HCT116 (cell line): Measurements from ENCODE around the gene GNL2. TPM values are rescaled to one million over a fixed set of nuclear protein-coding genes. Genes with fewer than 3 reads are reported as not detected.

Experiments
- ATAC-seq: fragments of 200-7000 bp; cut with Tn5 transposase; 2 replicates; pipeline ENCODE4 v1.9.1; 2020; ENCODE audit warnings: mild to moderate bottlenecking, moderate library complexity
- BruUV-seq: library from RNA; stranded (reverse); fragments of 400-500 nt; replicated peaks from 2 replicates; lab custom pipeline; 2021; lab: Mats Ljungman, UMichigan
- CTCF ChIA-PET: fragments of 300-600 bp; sonication (Branson Sonifier 250); formaldehyde crosslinking; loops from one replicate; lab custom pipeline; 2021; ENCODE audit warnings: antibody characterized with exemption; lab: Charles Lee
- POLR2A ChIA-PET: fragments of 300-600, 350-600 bp; sonication (Branson Sonifier 250); formaldehyde crosslinking; loops from one replicate; lab custom pipeline; 2021; ENCODE audit warnings: antibody characterized with exemption; lab: Charles Lee
- RAD21 ChIA-PET, 2 experiments: fragments of 300-600 bp; sonication (Branson Sonifier 250); formaldehyde crosslinking; loops; one replicate each; lab custom pipeline; 2023; ENCODE audit warnings: low total read pairs in 2 of 2; ENCODE audit not compliant: uncharacterized antibody in 2 of 2, unreplicated experiment in 2 of 2, low non-redundant PET in 1 of 2; lab: Charles Lee
- DNase-seq: peaks from one replicate; pipeline ENCODE4 v3.0.0-alpha.2; 2010; ENCODE audit warnings: low read depth, low spot score
- H2AFZ ChIP-seq: fragments of 200-600 bp; shearing (Covaris generic), sonication (generic); 2 replicates; pipeline ENCODE4 v1.6.1; 2017; ENCODE audit warnings: low read depth, mixed run types, mixed read lengths, antibody characterized with exemption, low read length; ENCODE audit not compliant: poor library complexity, severe bottlenecking
- H3K27ac ChIP-seq: 2 replicates; pipeline ENCODE4 v1.5.1; 2012; ENCODE audit warnings: low read depth, low read length
- H3K27me3 ChIP-seq: fragments of 200-600 bp; sonication (generic); 2 replicates; pipeline ENCODE4 v1.6.1; 2016; ENCODE audit warnings: mixed run types, low read length, mixed read lengths; ENCODE audit not compliant: insufficient read depth
- H3K36me3 ChIP-seq, 2 experiments: fragments of 200-500 bp in 1 of 2; fragments of 200-600 bp in 1 of 2; sonication (Bioruptor generic) in 1 of 2; sonication (generic) in 1 of 2; 2 replicates each; pipeline versions ENCODE4 v1.5.1 to v1.6.1; 2014 to 2016; ENCODE audit warnings: low read length in 2 of 2, inconsistent platforms in 1 of 2, mixed read lengths in 1 of 2, mixed run types in 1 of 2; ENCODE audit not compliant: insufficient read depth in 2 of 2, control insufficient read depth in 1 of 2
- H3K4me1 ChIP-seq, 2 experiments: fragments of 200-600 bp in 1 of 2; sonication (generic) in 1 of 2; 2 replicates each; pipeline versions ENCODE4 v1.5.1 to v1.6.1; 2012 to 2017; ENCODE audit warnings: low read length in 2 of 2, inconsistent platforms in 1 of 2, mild to moderate bottlenecking in 1 of 2, mixed read lengths in 1 of 2, mixed run types in 1 of 2, moderate library complexity in 1 of 2; ENCODE audit not compliant: insufficient read depth in 2 of 2, control insufficient read depth in 1 of 2
- H3K4me2 ChIP-seq: fragments of 200-600 bp; sonication (generic); 2 replicates; pipeline ENCODE4 v1.6.1; 2017; ENCODE audit warnings: mixed run types, low read length, mixed read lengths
- H3K4me3 ChIP-seq, 2 experiments: fragments of 200-600 bp in 1 of 2; sonication (generic) in 1 of 2; replicated peaks in 1 of 2; 2 replicates each; pipeline ENCODE4 v1.5.1; 2011 to 2016; ENCODE audit warnings: low read length in 2 of 2, control low read depth in 1 of 2, low read depth in 1 of 2, mild to moderate bottlenecking in 1 of 2, mixed read lengths in 1 of 2, mixed run types in 1 of 2
- H3K79me2 ChIP-seq: fragments of 200-600 bp; sonication (generic); 2 replicates; pipeline ENCODE4 v1.6.1; 2017; ENCODE audit warnings: mild to moderate bottlenecking, mixed run types, low read length, moderate library complexity, mixed read lengths; ENCODE audit not compliant: insufficient read depth
- H3K9ac ChIP-seq: fragments of 200-600 bp; sonication (generic); 2 replicates; pipeline ENCODE4 v1.6.1; 2016; ENCODE audit warnings: low read length, mixed read lengths
- H3K9me2 ChIP-seq: fragments of 200-600 bp; sonication (generic), shearing (Covaris generic); 2 replicates; pipeline ENCODE4 v1.6.1; 2017; ENCODE audit warnings: mixed run types, mild to moderate bottlenecking, moderate library complexity; ENCODE audit not compliant: insufficient read depth
- H3K9me3 ChIP-seq, 2 experiments: fragments of 200-500 bp in 1 of 2; fragments of 200-600 bp in 1 of 2; sonication (Bioruptor generic) in 1 of 2; sonication (generic) in 1 of 2; 2 replicates each; pipeline ENCODE4 v1.6.1; 2014 to 2017; ENCODE audit warnings: low read length in 2 of 2, mixed read lengths in 2 of 2, inconsistent platforms in 1 of 2, low read depth in 1 of 2, mild to moderate bottlenecking in 1 of 2, mixed run types in 1 of 2, moderate library complexity in 1 of 2; ENCODE audit not compliant: control insufficient read depth in 1 of 2, insufficient read depth in 1 of 2
- H4K20me1 ChIP-seq: fragments of 200-600 bp; sonication (generic), shearing (Covaris generic); 2 replicates; pipeline ENCODE4 v1.6.1; 2017; ENCODE audit warnings: mixed run types, mild to moderate bottlenecking, moderate library complexity; ENCODE audit not compliant: insufficient read depth
- ATF3 ChIP-seq: IDR thresholded peaks from 2 replicates; pipeline ENCODE4 v1.6.1; 2012
- CBX3 ChIP-seq: IDR thresholded peaks from 2 replicates; pipeline ENCODE4 v1.6.1; 2012; ENCODE audit warnings: low read depth
- CEBPB ChIP-seq: IDR thresholded peaks from 2 replicates; pipeline ENCODE4 v1.6.1; 2012; ENCODE audit warnings: low read depth
- EGR1 ChIP-seq: IDR thresholded peaks from 2 replicates; pipeline ENCODE4 v1.6.1; 2012; ENCODE audit warnings: low read depth
- ELF1 ChIP-seq: IDR thresholded peaks from 2 replicates; pipeline ENCODE4 v1.6.1; 2012; ENCODE audit warnings: low read depth, borderline replicate concordance
- EZH2 ChIP-seq: fragments of 200-600 bp; sonication (generic); IDR thresholded peaks from 2 replicates; pipeline ENCODE4 v1.6.1; 2017; ENCODE audit warnings: antibody characterized with exemption, mixed run types
- FOSL1 ChIP-seq: IDR thresholded peaks from 2 replicates; pipeline ENCODE4 v1.6.1; 2012; ENCODE audit warnings: low read depth
- JUND ChIP-seq: IDR thresholded peaks from 2 replicates; pipeline ENCODE4 v1.6.1; 2012
- POLR2A ChIP-seq: IDR thresholded peaks from 2 replicates; pipeline ENCODE4 v1.7.0; 2011; ENCODE audit warnings: borderline replicate concordance; ENCODE audit not compliant: insufficient read depth, insufficient read length; ENCODE audit errors: extremely low read depth
- POLR2AphosphoS5 ChIP-seq: IDR thresholded peaks from 2 replicates; pipeline ENCODE4 v1.6.1; 2011; ENCODE audit warnings: mild to moderate bottlenecking, low read depth, low read length, moderate library complexity
- SIN3A ChIP-seq: IDR thresholded peaks from 2 replicates; pipeline ENCODE4 v1.6.1; 2012; ENCODE audit warnings: low read depth
- SP1 ChIP-seq: IDR thresholded peaks from 2 replicates; pipeline ENCODE4 v1.6.1; 2012; ENCODE audit warnings: low read depth
- SRF ChIP-seq: IDR thresholded peaks from 2 replicates; pipeline ENCODE4 v1.6.1; 2012; ENCODE audit warnings: low read depth
- TCF7L2 ChIP-seq: IDR thresholded peaks from 2 replicates; pipeline ENCODE4 v1.7.0; 2011; ENCODE audit warnings: borderline replicate concordance, inconsistent platforms; ENCODE audit not compliant: insufficient read depth, insufficient read length; ENCODE audit errors: extremely low read depth
- ZBTB33 ChIP-seq: IDR thresholded peaks from 2 replicates; pipeline ENCODE4 v1.6.1; 2011; ENCODE audit warnings: mild to moderate bottlenecking, low read length, moderate library complexity; ENCODE audit not compliant: insufficient replicate concordance; ENCODE audit errors: extremely low read depth
- ZFX ChIP-seq: fragments of 450-650 bp; IDR thresholded peaks from 2 replicates; pipeline ENCODE4 v1.6.1; 2017
- ZNF274 ChIP-seq: fragments of 200-500 bp; sonication (Bioruptor generic); IDR thresholded peaks from 2 replicates; pipeline ENCODE4 v1.6.1; 2014; ENCODE audit warnings: mild to moderate bottlenecking, low read depth, low read length, inconsistent platforms
- intact Hi-C: fragments of 100-400 bp; cut with micrococcal nuclease; formaldehyde crosslinking; loops from 2 replicates; pipeline ENCODE4 v1.10.0; 2022
- total RNA-seq: library from RNA; stranded (reverse); gene quantifications from one replicate; pipeline ENCODE4 v1.2.1, GENCODE V29; 2021; ENCODE audit not compliant: unreplicated experiment
- TF ChIP-seq, protein P1 (sequence below): IDR thresholded peaks from 2 replicates; pipeline ENCODE4 v1.6.1; 2012; ENCODE audit warnings: low read depth
- TF ChIP-seq, protein P2 (sequence below), 3 experiments: fragments of 200-600 bp in 1 of 3; sonication (generic) in 1 of 3; IDR thresholded peaks in 2 of 3; conservative IDR thresholded peaks in 1 of 3; 2 replicates each; pipeline ENCODE4 v1.5.1; 2012 to 2017; ENCODE audit warnings: low read depth in 2 of 3, low read length in 2 of 3, antibody characterized with exemption in 1 of 3, borderline replicate concordance in 1 of 3, control low read depth in 1 of 3, mild to moderate bottlenecking in 1 of 3, mixed read lengths in 1 of 3, mixed run types in 1 of 3, moderate library complexity in 1 of 3; ENCODE audit not compliant: insufficient read depth in 1 of 3
- TF ChIP-seq, protein P3 (sequence below): IDR thresholded peaks from 2 replicates; pipeline ENCODE4 v1.6.1; 2012

The GNL2 gene
- total RNA-seq, 1 experiment from 2014 or later: 79.2 TPM

- TF ChIP-seq EGR1: no peak
- no peak for TF ChIP-seq FOSL1
- TF ChIP-seq CBX3: no peak
- TF ChIP-seq, protein P1, sequence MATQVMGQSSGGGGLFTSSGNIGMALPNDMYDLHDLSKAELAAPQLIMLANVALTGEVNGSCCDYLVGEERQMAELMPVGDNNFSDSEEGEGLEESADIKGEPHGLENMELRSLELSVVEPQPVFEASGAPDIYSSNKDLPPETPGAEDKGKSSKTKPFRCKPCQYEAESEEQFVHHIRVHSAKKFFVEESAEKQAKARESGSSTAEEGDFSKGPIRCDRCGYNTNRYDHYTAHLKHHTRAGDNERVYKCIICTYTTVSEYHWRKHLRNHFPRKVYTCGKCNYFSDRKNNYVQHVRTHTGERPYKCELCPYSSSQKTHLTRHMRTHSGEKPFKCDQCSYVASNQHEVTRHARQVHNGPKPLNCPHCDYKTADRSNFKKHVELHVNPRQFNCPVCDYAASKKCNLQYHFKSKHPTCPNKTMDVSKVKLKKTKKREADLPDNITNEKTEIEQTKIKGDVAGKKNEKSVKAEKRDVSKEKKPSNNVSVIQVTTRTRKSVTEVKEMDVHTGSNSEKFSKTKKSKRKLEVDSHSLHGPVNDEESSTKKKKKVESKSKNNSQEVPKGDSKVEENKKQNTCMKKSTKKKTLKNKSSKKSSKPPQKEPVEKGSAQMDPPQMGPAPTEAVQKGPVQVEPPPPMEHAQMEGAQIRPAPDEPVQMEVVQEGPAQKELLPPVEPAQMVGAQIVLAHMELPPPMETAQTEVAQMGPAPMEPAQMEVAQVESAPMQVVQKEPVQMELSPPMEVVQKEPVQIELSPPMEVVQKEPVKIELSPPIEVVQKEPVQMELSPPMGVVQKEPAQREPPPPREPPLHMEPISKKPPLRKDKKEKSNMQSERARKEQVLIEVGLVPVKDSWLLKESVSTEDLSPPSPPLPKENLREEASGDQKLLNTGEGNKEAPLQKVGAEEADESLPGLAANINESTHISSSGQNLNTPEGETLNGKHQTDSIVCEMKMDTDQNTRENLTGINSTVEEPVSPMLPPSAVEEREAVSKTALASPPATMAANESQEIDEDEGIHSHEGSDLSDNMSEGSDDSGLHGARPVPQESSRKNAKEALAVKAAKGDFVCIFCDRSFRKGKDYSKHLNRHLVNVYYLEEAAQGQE: no peak
- no peak for TF ChIP-seq JUND
- no peak for TF ChIP-seq ZFX
- TF ChIP-seq SIN3A: no peak
These were observed 42.2 kb downstream of the GNL2 start (continued) for GRCh38 chr1:37553598-37553926.

DNA sequence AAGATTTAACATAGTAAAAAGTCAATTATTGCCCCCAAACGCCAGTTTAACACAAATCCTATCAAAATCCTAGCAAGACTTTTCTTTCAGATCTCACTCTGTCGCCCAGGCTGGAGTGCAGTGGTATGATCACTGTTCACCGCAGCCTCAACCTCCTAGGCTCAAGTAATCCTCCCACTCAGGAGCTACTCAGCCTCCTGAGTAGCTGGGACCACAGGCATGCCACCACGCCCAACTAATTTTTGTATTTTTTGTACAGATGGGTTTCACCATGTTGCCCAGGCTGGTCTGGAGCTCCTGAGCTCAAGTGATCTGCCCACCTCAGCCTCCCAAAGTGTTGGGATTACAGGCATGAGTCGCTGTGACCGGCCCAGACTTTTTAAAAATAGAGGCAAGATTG lies 46.4 kb downstream of the GNL2 start:
- BruUV-seq: no TSS peak
- TF ChIP-seq, protein P2, sequence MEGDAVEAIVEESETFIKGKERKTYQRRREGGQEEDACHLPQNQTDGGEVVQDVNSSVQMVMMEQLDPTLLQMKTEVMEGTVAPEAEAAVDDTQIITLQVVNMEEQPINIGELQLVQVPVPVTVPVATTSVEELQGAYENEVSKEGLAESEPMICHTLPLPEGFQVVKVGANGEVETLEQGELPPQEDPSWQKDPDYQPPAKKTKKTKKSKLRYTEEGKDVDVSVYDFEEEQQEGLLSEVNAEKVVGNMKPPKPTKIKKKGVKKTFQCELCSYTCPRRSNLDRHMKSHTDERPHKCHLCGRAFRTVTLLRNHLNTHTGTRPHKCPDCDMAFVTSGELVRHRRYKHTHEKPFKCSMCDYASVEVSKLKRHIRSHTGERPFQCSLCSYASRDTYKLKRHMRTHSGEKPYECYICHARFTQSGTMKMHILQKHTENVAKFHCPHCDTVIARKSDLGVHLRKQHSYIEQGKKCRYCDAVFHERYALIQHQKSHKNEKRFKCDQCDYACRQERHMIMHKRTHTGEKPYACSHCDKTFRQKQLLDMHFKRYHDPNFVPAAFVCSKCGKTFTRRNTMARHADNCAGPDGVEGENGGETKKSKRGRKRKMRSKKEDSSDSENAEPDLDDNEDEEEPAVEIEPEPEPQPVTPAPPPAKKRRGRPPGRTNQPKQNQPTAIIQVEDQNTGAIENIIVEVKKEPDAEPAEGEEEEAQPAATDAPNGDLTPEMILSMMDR (IDR thresholded peaks at IDR 0.05 in 2 of 3, conservative IDR thresholded peaks at IDR 0.05 in 1 of 3; ENCODE audit: borderline replicate concordance in 1 of 3, insufficient read depth in 1 of 3, low read depth in 2 of 3, low read length in 2 of 3): no peak
- no peak for TF ChIP-seq POLR2AphosphoS5
- no peak for TF ChIP-seq FOSL1
- no peak for TF ChIP-seq ZFX
- no peak for TF ChIP-seq SP1
- no peak for TF ChIP-seq EZH2
- TF ChIP-seq ELF1: no peak
- TF ChIP-seq, protein P3, sequence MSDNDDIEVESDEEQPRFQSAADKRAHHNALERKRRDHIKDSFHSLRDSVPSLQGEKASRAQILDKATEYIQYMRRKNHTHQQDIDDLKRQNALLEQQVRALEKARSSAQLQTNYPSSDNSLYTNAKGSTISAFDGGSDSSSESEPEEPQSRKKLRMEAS: no peak
- TF ChIP-seq SRF: no peak
- no peak for TF ChIP-seq CEBPB
- no peak for TF ChIP-seq JUND
- TF ChIP-seq SIN3A: no peak
- no peak for TF ChIP-seq TCF7L2
- TF ChIP-seq ZBTB33: no peak
- TF ChIP-seq ATF3: no peak
- TF ChIP-seq POLR2A: no peak
- no peak for TF ChIP-seq EGR1
- TF ChIP-seq ZNF274: no peak

More for the DNA sequence above, 46.4 kb downstream of the GNL2 start:
- no peak overlapping the region for H3K4me3 ChIP-seq
- H3K27me3 ChIP-seq: no peaks in the 10 kb centered on the region
- no peaks in the 10 kb centered on the region for H3K9me2 ChIP-seq
- H3K79me2 ChIP-seq: peaks cover 62% of the 10 kb centered on the region
- H4K20me1 ChIP-seq: 0 out of 2 replicates have a peak, but pooled peaks cover 8% of the 10 kb centered on the region
- ChIA-PET RAD21 (no interaction called here), CTCF (no interaction called here), POLR2A (no interaction called here)
- DNase-seq (no peak), ATAC-seq (no peak)
- H3K36me3 ChIP-seq: peaks cover 33 to 41% of the 10 kb centered on the region in 2 experiments
- H3K27ac ChIP-seq: no peak overlapping the region
- no peak overlapping the region; the same call in 1 of the 2 replicates for H3K4me2 ChIP-seq
- H3K4me1 ChIP-seq: peaks cover 8 to 17% of the 10 kb centered on the region in 2 experiments
- no peak overlapping the region for H3K9ac ChIP-seq
- intact Hi-C loops: no loop called here
- H3K9me3 ChIP-seq: no peaks in the 10 kb centered on the region
- H2AFZ ChIP-seq: no peak overlapping the region
